NCI-H69 (cell line): Measurements from ENCODE around the gene SNAPC5.
"Not testable (repeated sequence)": the region's sequence is repeated elsewhere in the genome, so short reads cannot be mapped to it uniquely, and the experiment has no call there.

Experiments
- DNase-seq: peaks from one replicate; lab custom pipeline; 2025; lab: John Stamatoyannopoulos, UW

The SNAPC5 gene

GRCh38 chr15:66491846-66492245 lies 5.7 kb downstream of the SNAPC5 start:
- DNase-seq, result no peak

DNA sequence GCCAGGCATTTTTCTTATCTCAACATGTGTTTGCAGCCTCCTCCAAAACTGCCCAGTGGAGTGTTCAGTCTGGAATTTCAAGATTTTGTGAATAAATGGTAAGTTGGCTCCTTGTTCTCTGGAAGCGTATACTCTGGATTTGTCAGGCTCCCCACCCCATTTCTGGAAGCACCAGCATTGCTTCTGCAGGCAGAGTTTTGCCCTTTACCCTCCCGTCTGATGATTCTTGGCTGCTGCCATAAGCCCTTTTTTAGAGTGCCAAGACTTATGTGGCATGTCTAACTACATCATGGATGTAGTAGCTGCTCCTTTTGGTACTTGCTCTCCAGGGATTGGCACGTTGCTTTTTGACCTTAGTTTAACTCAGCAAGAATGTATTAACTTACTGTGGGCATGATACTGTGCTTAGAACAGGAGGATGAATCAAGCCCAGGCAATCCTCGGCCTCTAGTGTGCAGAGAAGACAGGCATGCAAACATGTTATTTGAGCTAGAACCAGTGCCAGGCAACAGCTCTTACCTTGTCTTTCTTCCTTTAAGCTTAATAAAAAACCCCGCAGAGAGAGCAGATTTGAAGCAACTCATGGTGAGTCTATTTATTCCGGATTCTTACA lies 8.3 kb downstream of the SNAPC5 start:
- DNase-seq, result no peak

DNA sequence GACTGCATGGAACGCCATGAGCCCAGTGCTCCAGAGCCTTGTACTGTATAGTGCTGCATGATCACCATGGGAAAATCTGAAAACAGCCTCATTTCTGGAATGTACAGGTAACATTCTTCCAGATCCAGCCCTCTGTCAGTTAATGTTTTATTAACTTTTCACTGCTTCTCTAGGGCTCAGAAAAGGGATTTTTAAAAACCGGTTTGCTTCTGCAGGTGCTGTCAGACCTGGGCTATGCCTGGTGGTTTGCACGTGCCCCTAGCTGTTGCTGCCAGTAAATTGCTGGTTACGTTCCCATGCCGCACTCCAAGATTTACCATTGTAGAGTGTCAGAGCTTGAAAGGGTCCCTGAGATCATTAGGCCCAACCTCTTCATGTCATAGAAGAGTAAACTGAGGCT lies 9.0 kb downstream of the SNAPC5 start:
- no peak for DNase-seq

DNA sequence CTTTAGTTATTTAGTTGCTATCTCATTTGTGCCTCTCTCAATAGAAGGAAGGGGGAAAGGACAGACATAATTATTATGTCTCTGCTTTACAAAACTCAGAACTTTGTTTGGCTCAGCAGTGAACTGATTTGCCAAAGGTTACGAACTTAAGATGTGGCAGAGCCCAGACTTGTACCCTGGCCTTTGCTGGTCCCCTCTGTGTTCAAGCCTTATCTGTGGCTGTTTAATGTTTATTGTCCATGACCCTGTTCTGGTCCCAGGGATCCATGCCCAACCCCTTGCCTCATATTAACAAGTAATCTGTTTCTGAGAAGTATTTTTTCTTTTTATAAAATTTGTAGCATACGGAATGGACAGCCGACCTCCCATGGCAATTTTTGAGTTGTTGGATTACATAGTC lies 10.7 kb downstream of the SNAPC5 start:
- DNase-seq, result no peak

DNA sequence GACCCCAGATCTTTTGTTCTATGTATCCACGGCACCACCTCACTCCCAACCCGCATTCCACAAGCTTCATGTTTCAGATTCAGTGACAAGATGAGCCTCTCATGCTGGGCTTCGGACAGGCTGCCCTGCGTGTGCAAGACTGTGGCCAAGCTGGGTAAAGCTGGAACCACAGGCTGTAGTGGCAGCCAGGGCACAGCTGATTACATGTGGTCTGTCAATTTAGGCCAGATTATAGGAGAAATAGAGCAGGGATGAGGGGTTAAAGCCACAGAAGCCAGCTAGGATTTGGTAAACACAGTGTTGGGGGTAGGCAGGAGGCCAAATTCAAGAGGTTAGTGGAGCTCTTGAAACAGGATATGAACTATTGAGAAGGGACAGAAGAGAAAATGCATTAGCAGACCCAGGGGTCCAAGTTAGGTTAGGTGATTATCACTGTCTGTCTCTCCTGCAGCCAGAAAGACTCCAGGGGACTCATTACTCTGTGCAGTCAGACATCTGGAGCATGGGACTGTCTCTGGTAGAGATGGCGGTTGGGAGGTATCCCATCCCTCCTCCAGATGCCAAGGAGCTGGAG lies 12.9 kb downstream of the SNAPC5 start:
- DNase-seq, result peak; percentile 94

- DNase-seq, result peak; percentile 95
Observed at GRCh38 chr15:66483131-66483566, 14.4 kb downstream of the SNAPC5 start.

GRCh38 chr15:66482539-66482938 lies 15.0 kb downstream of the SNAPC5 start:
- no peak for DNase-seq

DNA sequence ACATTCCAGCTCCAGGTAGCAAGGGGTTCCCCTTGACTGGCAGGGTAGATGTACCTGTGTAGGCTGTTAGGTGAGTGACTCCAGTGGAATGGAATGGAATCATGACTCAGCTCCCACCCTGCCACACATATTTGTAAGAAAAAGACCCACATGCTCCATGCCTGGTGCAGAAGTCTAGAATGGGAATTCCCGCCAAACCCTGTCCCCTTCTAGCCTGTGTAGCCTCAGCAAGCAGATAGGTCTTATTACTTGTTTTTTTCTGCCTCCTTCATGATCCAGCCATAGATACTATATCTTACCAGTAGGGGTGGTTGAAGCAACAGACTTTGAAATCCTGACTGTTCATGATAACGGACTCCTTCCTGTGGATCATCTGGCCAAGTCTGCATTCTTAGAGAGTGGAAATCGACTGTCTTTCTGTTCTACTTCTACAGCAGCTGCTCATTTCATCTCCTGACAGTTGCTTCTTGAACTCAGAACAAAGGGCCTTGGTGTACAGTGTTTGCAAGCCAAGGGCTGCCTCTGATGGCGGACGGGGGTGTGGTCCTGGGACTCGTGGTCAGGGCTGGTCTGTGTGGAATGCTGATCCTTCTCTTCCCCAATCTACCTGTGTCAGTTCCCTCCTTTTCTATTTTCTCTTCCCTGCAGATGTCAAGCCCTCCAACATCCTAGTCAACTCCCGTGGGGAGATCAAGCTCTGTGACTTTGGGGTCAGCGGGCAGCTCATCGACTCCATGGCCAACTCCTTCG lies 16.3 kb downstream of the SNAPC5 start:
- no peak for DNase-seq

DNA sequence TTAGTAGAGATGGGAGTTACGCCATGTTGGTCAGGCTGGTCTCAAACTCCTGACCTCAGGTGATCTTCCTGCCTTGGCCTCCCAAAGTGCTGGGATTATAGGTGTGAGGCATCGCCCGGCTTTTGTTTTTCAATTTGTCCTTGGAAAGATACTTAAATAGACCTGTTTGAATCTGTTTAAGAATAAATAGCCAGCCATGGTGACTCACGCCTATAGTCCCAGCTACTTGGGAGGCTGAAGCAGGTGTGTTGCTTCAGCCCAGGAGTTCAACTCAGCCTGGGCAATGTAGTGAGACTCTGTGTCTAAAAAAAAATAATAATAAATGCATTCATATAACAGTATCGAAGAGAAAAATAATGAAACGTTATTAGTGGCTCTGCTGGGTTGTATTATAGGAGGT lies 17.3 kb downstream of the SNAPC5 start:
- DNase-seq, result no peak

DNA sequence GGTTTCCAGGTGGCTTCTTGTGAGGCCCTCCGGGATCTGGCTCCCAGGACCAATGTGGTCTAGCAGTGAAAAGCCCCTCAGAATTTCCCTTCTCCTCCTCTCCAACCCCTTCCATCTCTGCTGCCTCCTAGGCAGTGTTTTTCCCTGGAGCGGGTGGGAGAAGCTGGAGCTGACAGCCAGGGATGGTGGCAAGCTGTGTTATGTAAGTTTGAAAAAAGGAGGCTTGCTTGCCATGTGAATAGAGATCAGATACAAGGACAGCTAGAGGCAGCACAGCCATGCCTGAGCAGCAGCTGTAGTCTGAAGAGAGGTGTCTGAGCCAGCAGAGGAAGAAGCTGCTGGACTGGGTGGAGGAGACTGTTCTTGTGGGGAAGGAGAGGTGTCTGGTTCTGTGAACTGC lies 20.6 kb downstream of the SNAPC5 start:
- no peak for DNase-seq

GRCh38 chr15:66476535-66476934 lies 21.0 kb downstream of the SNAPC5 start:
- no peak for DNase-seq

DNA sequence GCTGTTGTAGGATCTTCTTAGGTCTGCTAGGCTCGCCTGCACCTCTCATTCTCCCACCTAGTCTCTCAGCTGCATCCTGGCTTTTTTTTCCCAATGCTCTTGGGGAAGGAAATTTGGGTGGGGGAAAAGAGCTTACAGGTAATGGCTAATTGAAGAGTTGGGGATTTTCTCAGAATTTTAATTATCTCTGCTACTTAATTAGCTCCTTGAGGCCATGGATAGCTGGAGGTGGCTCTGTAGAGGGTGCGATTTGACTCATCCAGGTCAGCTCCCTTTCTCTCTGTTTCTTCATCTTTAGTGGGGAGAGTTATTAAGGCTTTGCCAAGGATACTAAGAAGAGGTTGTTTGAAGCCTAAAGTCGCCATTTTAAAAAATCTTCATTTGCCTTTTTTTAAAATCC lies 22.6 kb downstream of the SNAPC5 start:
- DNase-seq, result no peak

GRCh38 chr15:66474135-66474534 lies 23.4 kb downstream of the SNAPC5 start:
- no peak for DNase-seq

DNA sequence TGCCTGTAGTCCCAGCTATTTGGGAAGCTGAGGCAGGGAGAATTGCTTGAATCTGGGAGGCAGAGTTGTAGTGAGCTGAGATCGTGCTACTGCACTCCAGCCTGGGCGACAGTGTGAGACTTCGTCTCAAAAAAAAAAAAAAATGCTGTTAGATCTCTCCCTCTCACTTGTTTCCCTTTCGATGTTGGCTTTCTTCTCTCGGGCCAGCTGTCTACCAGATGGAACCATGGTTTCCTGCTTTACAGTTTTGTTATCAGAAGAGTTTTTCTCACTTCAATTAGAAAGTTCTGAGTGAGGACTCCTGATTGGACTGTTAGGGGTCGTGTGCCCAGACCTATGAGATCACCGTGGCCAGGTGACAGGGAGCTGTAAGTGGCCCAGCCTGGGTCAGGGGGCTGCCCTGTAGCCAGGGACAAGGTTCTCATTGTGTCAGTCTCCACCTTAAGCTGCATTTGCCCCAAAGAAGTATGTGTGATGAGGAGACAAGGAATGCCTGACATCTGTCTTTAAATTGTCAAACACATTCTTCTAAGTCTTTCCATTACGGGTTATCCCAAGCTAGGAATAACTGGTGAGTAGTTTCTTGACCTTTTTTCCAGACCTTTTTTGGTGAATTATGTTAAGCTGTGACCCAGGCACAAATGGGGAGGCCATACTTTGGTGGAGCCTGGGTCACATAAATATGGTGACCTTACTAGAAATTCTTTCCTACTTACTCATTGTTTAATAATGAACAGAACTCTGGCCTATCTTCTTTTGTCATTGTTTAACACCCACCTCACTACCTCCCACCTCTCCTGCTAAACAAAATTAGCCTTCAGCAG lies 25.2 kb downstream of the SNAPC5 start:
- DNase-seq, result no peak

DNA sequence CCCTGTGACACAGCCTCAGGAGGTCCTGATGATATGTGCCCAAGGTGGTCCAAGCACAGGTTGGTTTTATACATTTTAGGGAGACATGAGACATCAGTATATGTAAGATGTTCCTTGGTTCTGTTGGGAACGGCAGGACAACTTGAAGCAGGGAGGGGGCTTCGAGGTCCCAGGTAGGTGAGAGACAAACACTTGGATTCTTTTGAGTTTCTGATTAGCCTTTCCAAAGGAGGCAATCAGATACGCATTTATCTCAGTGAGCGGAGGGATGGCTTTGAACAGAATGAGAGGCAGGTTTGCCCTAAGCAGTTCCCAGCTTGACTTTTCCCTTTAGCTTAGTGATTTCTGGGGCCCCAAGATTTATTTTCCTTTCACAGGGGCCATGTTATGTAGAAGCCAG lies 26.7 kb downstream of the SNAPC5 start:
- DNase-seq, result not testable (repeated sequence)

- DNase-seq, result not testable (repeated sequence)
Observed at GRCh38 chr15:66467162-66468040, 30.2 kb downstream of the SNAPC5 start.

DNA sequence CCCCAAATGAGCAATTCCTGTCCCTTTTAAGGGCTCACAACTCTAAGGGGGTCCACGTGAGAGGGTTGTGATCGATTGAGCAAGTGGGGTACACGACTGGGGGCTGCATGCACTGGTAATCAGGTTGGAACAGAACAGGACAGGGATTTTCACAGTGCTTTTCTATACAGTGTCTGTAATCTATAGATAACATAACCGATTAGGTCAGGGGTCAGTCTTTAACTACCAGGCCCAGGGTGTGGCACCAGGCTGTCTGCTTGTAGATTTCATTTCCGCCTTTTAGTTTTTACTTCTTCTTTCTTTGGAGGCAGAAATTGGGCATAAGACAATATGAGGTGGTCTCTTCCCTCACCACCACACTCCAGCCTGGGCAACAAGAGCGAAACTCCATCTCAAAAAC lies 32.3 kb downstream of the SNAPC5 start:
- not testable (repeated sequence) for DNase-seq

DNA sequence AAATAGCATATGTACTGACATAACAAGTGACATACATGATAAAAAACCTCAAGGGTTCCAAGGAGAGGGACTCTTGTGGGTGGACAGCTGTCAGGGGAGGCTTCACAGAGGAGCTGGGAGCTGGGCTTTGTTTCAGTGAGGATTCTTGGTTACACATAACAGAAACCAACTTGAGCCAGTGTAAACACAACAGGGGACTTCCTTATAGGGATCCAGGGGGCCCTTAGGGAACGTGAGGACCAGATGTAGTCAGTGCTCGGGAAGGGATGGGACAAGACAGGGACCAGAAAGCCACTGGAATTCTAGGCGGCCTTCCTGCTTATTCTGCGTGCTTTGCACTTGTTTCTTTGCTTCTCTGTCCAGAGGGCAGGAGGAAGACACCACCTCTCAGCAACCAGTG lies 34.9 kb downstream of the SNAPC5 start:
- DNase-seq, result peak; percentile 27

- peak; percentile 13 for DNase-seq
Observed at GRCh38 chr15:66461917-66462316, 35.6 kb downstream of the SNAPC5 start.

DNA sequence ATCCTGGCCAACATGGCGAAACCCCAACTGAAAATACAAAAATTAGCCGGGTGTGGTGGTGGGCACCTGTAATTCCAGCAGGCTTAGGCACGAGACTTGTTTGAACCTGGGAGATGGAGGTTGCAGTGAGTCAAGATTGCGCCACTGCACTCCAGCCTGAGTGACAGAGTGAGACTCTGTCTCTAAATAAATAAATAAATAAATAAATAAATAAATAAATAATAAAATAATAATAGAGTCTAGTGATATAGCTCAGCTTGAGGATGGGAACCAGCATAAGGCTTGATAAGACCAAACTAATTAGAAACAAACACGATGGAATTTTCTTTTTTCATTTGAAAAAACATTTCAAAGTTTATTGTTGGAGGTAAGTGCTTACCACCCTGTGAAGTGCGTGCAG lies 36.3 kb downstream of the SNAPC5 start:
- not testable (repeated sequence) for DNase-seq

DNA sequence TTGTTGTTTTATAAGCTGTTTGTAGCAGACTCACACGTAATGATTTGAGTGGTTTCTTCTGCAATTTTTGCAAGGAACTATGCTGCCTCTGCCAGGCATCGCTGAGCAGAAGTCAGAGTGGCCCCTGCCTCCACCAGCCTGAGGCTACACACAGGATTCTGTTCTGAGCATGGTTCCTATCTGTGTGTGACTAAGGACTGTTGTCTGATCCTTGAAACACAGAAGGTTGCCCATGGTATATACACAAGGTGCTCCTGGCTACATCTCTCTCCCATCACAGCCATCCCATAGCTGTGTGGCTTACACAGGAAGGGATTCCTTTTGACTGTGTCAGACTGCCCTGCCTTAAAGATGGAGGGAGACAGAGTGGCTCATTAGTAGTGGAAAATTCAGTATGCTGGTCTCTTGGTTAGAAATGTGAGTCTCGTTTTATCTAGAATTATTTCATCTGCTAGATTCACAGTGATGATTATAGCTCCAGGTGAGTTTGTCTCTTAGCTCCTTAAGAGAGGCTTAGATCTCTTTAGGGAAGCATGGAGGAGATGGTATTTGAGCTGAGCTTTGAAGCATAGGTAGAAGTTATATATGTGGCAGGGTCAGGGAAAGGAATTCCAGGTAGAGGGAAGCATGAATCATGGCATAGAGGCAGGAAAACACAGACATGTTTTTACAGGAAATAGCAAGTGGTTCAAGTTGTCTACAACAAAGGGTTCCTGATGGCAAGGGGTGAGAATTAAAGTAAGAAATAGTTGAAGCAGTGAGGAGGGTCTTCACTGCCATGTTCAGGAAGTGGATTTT lies 37.5 kb downstream of the SNAPC5 start:
- DNase-seq, result no peak
